HFFc6 (cell line): Measurements from ENCODE around the gene CHCHD6. TPM values are rescaled to one million over a fixed set of nuclear protein-coding genes. Genes with fewer than 3 reads are reported as not detected.

Source experiments
- DNase-seq: peaks from one replicate; pipeline ENCODE4 v3.0.0-alpha.2; 2018
- H3K27ac Mint-ChIP-seq: 2 replicates; pipeline ENCODE4 v1.8.0; 2020; ENCODE audit warnings: mild to moderate bottlenecking, mixed read lengths
- H3K27me3 Mint-ChIP-seq: 2 replicates; pipeline ENCODE4 v1.8.0; 2021; ENCODE audit warnings: mild to moderate bottlenecking, moderate library complexity, mixed read lengths; ENCODE audit not compliant: insufficient read depth
- H3K36me3 Mint-ChIP-seq: 2 replicates; pipeline ENCODE4 v1.8.0; 2021; ENCODE audit warnings: low read depth, mixed read lengths
- H3K4me1 Mint-ChIP-seq: 2 replicates; pipeline ENCODE4 v1.8.0; 2020; ENCODE audit warnings: low read depth, mixed read lengths
- H3K4me3 Mint-ChIP-seq: 2 replicates; pipeline ENCODE4 v1.8.0; 2020; ENCODE audit warnings: mild to moderate bottlenecking, moderate library complexity, mixed read lengths
- H3K9me3 Mint-ChIP-seq: 2 replicates; pipeline ENCODE4 v1.8.0; 2020; ENCODE audit warnings: mild to moderate bottlenecking, mixed read lengths
- CTCF ChIP-seq: fragments of 200-600 bp; sonication (generic); IDR thresholded peaks from 2 replicates; pipeline ENCODE4 v1.5.0; 2021; ENCODE audit warnings: antibody characterized with exemption, mild to moderate bottlenecking
- total RNA-seq, 6 experiments: library from RNA; stranded (reverse); fragmentation: NEBNext Ultra II Directional; extraction: Animal tissue kit (Norgen Biotek cat#: 25700); gene quantifications; 2 replicates in 1 of 6; 3 replicates in 5 of 6; pipeline ENCODE4 v1.2.3, GENCODE V29; 2021

Gene CHCHD6
- total RNA-seq, 6 experiments from 2014 or later = 18.6 to 22.9 (median 19.9) TPM

GRCh38 chr3:126939338-126939718 is 235.3 kb downstream of the CHCHD6 start:
- Mint-ChIP-seq H3K27ac (no peak overlapping the region; the same call in 1 of the 2 replicates), H3K4me1 (peaks cover 45% of the 10 kb centered on the region), H3K4me3 (no peak overlapping the region), H3K36me3 (no peaks in the 10 kb centered on the region), H3K27me3 (no peaks in the 10 kb centered on the region), H3K9me3 (no peaks in the 10 kb centered on the region)
- TF ChIP-seq CTCF = peak; percentile 14; the same call in 1 of the 2 replicates
- no peak for DNase-seq

- Mint-ChIP-seq H3K36me3 (no peaks in the 10 kb centered on the region), H3K9me3 (no peaks in the 10 kb centered on the region), H3K4me1 (peaks cover 41% of the 10 kb centered on the region), H3K27ac (no peak overlapping the region), H3K4me3 (no peak overlapping the region), H3K27me3 (no peaks in the 10 kb centered on the region)
- no peak for TF ChIP-seq CTCF
- no peak for DNase-seq
Observed at GRCh38 chr3:126939733-126940132, 235.7 kb downstream of the CHCHD6 start.

GRCh38 chr3:126941721-126942270 is 237.8 kb downstream of the CHCHD6 start:
- Mint-ChIP-seq H3K27ac (no peak overlapping the region), H3K9me3 (no peaks in the 10 kb centered on the region), H3K27me3 (peaks cover 2% of the 10 kb centered on the region; the same call in 1 of the 2 replicates), H3K36me3 (no peaks in the 10 kb centered on the region), H3K4me1 (peaks cover 33% of the 10 kb centered on the region), H3K4me3 (no peak overlapping the region)
- TF ChIP-seq CTCF = no peak
- no peak for DNase-seq

GRCh38 chr3:126944089-126944965 is 240.3 kb downstream of the CHCHD6 start:
- Mint-ChIP-seq H3K9me3 (no peaks in the 10 kb centered on the region), H3K4me1 (peaks cover 8% of the 10 kb centered on the region), H3K4me3 (no peak overlapping the region), H3K27ac (no peak overlapping the region), H3K27me3 (peaks cover 2% of the 10 kb centered on the region; the same call in 1 of the 2 replicates), H3K36me3 (no peaks in the 10 kb centered on the region)
- TF ChIP-seq CTCF = no peak
- no peak for DNase-seq

GRCh38 chr3:126945171-126945721 is 241.2 kb downstream of the CHCHD6 start:
- H3K4me3 Mint-ChIP-seq = no peak overlapping the region
- no peak overlapping the region for H3K27ac Mint-ChIP-seq
- DNase-seq = no peak
- H3K27me3 Mint-ChIP-seq = peaks cover 2% of the 10 kb centered on the region; the same call in 1 of the 2 replicates
- H3K4me1 Mint-ChIP-seq = no peaks in the 10 kb centered on the region
- H3K9me3 Mint-ChIP-seq = no peaks in the 10 kb centered on the region
- H3K36me3 Mint-ChIP-seq = no peaks in the 10 kb centered on the region
- peak; percentile 25; the same call in 1 of the 2 replicates for TF ChIP-seq CTCF
